Head of caudate nucleus (tissue), 42 donors: ENCODE data around the gene NCF4.
A peak's percentile ranks its signal among the peaks of the same experiment; 100 is the strongest.

Source experiments
- DNase-seq, 42 donors: peaks; one replicate each; pipeline versions ENCODE4 v3.0.0 to v3.0.0-alpha.2; 2020 to 2021; ENCODE audit warnings: mixed read lengths in 7 of 42
- intact Hi-C: fragments of 100-400 bp; cut with DNase I; formaldehyde crosslinking; loops from one replicate; pipeline ENCODE4 v1.15.0; 2022

Gene NCF4

DNA sequence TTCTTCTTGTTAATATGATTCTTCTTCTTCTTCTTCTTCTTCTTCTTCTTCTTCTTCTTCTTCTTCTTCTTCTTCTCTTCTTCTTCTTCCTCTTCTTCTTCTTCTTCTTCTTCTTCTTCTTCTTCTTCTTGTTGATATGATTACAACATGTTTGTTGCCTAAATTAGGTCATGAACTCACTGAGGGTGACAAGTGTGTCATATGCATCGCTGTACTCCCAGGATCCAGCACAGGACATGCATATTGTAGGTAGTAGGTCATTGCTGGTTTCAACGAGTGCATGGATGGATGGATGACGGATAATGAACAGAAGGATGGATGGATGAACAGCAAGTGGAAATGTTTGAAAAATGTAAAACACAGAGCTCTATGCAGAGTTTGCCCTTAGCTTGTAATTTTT is 29.1 kb upstream of the NCF4 start:
- no peak for DNase-seq
- intact Hi-C loops, result no loop called here

GRCh38 chr22:36833073-36833472 is 27.7 kb upstream of the NCF4 start:
- no peak for DNase-seq
- intact Hi-C loops, result no loop called here

GRCh38 chr22:36835903-36836302 is 24.9 kb upstream of the NCF4 start:
- no peak for DNase-seq
- intact Hi-C loops, result no loop called here

GRCh38 chr22:36838119-36839030 is 22.4 kb upstream of the NCF4 start:
- DNase-seq, result no peak
- intact Hi-C loops, result no loop called here

- peak in 9 of 42 donors; percentile 19 to 59 (median 29) for DNase-seq
- intact Hi-C loops, result no loop called here
These were observed 21.3 kb upstream of the NCF4 start for GRCh38 chr22:36839356-36840073.

- intact Hi-C loops, result no loop called here
- DNase-seq, result no peak
These were observed 20.7 kb upstream of the NCF4 start for GRCh38 chr22:36840106-36840505.

- intact Hi-C loops, result no loop called here
- DNase-seq, result no peak
These were observed 14.5 kb upstream of the NCF4 start for GRCh38 chr22:36846271-36846670.

DNA sequence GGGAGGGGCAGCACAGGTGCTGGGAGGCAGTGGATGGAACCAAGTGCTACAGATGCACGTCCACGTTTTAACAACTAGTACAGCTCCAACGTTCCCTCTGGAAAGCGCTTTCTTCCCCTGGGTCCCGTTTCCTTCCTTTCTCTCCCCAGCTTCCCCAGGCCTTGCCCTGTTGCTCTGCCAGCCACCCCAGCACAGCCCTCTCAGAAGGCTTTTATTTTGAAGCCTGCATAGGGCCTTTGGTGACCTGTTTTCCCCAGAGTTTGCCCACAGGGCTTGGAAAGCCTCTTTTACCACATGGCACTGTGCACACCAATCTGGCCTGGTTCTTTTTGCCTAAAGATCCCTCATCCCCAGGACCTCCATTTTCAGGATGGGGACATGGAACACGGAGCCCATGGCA is 13.9 kb upstream of the NCF4 start:
- DNase-seq, result no peak
- intact Hi-C loops, result no loop called here

GRCh38 chr22:36850056-36850455 is 10.8 kb upstream of the NCF4 start:
- intact Hi-C loops, result loop anchor here (10.0 kb wide), 2 partner anchors 65 to 305 kb away; no protein-coding TSS in a partner anchor
- no peak for DNase-seq

DNA sequence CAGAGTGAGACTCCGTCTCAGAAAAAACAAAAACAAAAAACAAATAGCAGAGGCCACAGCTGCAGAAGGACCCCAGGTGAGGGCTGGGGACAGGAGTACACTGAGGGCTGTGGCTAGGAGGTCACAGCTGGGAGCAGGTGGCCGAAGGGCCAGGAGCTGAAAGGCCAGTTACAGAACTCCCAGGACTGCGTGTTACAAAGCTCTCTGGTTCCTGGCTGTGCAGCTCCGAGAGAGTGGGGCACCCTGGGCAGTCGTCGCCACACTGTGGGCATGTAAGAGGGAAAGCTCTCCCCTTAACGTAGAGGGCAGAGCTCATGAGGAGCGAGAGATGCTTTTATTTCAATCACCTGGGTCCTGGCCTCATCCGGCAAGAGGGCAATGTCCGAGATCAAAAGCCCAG is 10.1 kb upstream of the NCF4 start:
- intact Hi-C loops, result loop anchor here (10.0 kb wide), 2 partner anchors 66 to 306 kb away; no protein-coding TSS in a partner anchor
- no peak for DNase-seq

GRCh38 chr22:36852056-36852973 is 8.5 kb upstream of the NCF4 start:
- DNase-seq, result no peak
- intact Hi-C loops, result loop anchor here (10.0 kb wide), 2 partner anchors 68 to 308 kb away; no protein-coding TSS in a partner anchor

DNA sequence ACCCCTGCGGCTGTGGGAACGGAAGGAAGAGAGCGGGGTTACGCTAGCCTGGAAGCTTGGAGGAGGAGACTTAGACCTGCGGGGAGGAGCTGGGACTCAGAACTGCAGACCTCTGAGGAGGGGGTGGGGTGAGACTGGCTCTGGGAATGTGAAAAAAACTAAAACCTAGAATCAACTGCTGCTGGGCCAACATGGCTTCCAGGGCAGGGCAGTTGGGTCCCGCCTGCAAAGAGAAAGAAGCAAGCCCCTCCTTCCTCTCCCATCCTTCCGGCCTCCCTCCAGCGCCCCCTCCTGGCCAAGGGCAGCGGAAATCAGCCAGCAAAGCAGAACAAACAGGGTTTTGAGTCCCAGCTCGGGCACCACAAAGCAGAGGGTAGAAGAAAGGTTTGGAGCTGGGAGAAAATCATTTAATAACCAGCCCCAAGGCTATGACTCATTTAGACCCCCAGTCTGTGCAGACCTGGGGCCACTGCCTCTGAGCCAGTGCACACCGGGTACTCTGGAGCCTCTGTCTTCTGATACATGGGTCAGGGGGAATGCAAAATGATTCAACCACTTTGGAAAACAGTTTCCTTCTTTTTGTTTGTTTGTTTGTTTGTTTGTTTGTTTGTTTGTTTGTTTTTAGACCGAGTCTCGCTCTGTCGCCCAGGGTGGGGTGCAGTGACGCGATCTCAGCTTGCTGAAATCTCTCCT is 7.3 kb upstream of the NCF4 start:
- DNase-seq, result peak in 41 of 42 donors; percentile 19 to 82 (median 58)
- intact Hi-C loops, result loop anchor here (10.0 kb wide), 2 partner anchors 69 to 309 kb away; no protein-coding TSS in a partner anchor

DNA sequence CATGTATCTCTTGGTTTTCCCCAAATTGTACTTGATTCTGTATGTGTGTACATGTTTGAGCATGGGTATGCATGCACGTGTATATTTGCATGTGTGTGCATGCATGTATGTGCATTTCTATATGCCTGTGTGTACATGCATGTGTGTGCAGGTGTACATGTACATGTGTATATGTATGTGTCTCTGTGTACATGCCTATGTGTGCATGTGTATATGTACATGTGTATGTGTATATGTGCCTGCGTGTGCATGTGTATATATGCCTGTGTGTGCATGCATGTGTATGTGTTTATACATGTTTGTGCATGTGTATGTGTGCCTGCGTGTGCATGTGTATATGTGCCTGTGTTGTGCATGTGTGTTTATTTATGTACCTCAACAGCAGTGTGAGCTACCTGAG is 5.3 kb upstream of the NCF4 start:
- no peak for DNase-seq
- intact Hi-C loops, result loop anchor here (5.0 to 10.0 kb wide), 3 partner anchors 71 to 311 kb away; no protein-coding TSS in a partner anchor

DNA sequence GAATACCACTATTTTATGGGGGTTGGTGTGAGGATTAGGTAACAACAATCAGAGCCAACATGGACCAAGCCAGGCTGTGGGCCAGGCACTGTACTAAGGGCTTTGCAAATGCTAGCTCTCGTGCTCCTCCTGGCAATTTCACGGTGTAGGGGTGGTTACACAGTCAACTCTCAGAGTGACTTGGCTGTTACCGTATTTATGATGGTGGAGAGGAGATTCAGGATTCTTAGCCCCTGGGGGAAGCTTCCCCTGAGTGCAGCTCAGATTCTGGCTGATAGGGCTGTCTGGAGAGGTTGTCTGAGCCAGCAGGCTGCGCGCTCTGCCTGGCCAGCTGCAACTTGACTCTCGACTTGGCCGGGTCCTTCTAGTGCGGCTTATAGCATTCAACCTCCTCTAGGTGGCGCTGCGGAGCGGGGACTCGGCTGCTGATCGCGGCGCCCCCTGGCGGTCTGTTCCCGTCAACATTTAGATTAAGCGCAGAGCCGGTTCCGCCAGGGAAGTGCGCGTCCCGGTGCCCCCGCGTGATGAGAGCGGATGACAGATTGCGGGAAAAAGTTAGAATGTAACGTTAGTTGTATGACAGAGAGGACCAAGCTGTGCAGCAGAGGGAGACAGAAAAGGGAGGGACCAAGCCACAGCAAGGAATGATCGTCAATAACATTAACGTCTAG is 4.5 kb upstream of the NCF4 start:
- intact Hi-C loops, result loop anchor here (5.0 to 10.0 kb wide), 3 partner anchors 71 to 311 kb away; no protein-coding TSS in a partner anchor

GRCh38 chr22:36856792-36857135 is 4.0 kb upstream of the NCF4 start:
- DNase-seq, result no peak
- intact Hi-C loops, result loop anchor here (5.0 to 10.0 kb wide), 3 partner anchors 72 to 312 kb away; no protein-coding TSS in a partner anchor

More for the DNA sequence above, 4.5 kb upstream of the NCF4 start:
- peak; percentile 81 to 98 (median 94) for DNase-seq

DNA sequence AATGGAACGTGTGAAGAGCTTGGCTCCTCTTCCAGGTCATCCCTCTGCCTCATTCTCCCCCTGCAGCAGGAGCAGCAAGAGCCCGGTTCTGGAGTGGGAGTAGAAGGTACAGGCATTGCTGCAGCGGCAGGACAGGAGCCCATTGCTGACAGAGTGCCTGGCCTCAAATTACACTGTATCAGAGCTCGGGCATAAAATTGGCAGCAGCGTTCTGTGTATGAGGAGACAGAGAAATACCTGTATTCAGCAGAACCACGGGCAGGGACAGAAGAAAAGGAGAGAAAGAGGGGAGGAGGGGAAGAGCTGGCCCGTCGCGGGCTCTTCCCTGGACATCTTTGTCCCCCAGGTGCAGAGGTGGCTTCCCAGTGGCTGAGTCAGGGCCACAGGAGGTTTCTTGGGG is 2.6 kb upstream of the NCF4 start:
- intact Hi-C loops, result loop anchor here (5.0 to 10.0 kb wide), 3 partner anchors 73 to 313 kb away; no protein-coding TSS in a partner anchor

DNA sequence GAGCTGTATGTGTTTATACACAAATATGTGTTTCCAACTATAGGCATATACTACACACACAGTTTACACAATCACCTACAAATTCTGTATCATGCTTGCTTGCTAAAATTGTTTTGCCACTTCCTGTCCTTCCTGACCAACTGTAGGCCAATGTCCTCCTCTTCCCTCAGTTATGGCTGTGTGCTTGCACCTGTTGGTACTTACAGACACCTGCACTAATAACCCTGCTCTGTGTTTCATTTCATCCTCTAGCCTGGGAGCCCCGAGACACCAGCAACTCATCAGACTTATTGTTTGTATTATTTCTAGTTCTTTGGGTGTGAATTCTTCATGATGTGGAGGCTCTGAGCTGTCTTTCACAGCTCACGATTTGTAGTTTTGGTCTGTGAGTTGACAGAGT is 1.8 kb upstream of the NCF4 start:
- DNase-seq, result no peak
- intact Hi-C loops, result loop anchor here (5.0 to 10.0 kb wide), 3 partner anchors 74 to 314 kb away; no protein-coding TSS in a partner anchor

More for the DNA sequence above, 2.6 kb upstream of the NCF4 start:
- no peak for DNase-seq

DNA sequence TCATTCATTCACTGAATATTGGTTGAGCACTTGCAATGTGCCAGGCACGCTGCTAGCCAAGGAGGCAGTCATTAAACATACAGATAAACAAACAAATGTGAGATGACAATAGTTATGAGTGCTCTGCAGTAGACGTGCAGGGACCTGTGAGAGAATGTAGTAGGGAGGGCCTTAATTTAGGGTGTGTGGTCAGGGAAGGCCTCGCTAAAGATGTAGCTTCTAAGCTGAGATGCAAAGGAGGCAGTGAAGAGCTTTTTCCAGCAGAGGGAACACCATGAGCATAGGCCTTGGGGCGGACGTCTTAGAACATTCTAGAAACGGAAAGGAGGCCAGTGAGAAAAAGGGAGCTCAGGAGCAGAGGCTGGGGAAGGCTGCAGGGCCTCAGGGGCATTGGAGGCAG is 789 bp upstream of the NCF4 start:
- no peak for DNase-seq
- intact Hi-C loops, result no loop called here
